ENCODE data around the gene CTSS.
"Not testable (repeated sequence)": the region's sequence is repeated elsewhere in the genome, so short reads cannot be mapped to it uniquely, and the experiment has no call there.

Gene CTSS

DNA sequence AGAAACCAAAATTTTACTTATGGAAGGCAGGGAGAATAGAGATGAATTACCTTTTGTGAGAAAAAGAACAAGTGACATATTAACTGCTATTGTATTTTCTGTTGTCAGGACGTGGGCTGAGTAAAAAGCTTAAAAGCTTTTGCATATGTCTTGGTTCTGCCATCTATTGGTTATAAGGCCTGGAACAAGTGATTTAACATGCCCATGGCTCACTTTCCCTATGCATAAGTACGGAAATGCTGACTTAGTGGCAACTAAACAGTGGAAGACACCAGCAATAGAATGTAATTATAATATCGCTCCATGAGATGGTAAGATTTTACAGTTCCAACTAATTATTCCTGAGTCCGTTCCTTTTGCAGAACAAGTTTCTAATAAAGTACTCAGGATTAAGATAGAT, 6.7 kb upstream of the CTSS start:
- no peak for DNase-seq

- not testable (repeated sequence) for DNase-seq
These were observed 2.1 kb upstream of the CTSS start for GRCh38 chr1:150767704-150768103.

DNA sequence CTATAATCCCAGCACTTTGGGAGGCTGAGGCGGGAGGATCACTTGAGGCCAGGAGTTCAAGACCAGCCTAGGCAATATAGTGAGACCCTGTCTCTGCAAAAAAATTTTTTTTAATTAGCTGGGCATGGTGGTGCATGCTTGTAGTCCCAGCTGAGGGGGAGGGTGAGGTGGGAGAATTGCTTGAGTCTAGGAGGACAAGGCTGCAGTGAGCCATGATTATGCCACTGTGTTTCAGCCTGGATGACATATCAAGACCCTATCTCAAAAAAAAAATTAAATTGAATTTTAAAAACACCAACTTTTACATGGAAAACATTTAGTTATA, 361 bp upstream of the CTSS start:
- not testable (repeated sequence) for DNase-seq

GRCh38 chr1:150764617-150765101, 919 bp downstream of the CTSS start:
- DNase-seq: no peak

DNA sequence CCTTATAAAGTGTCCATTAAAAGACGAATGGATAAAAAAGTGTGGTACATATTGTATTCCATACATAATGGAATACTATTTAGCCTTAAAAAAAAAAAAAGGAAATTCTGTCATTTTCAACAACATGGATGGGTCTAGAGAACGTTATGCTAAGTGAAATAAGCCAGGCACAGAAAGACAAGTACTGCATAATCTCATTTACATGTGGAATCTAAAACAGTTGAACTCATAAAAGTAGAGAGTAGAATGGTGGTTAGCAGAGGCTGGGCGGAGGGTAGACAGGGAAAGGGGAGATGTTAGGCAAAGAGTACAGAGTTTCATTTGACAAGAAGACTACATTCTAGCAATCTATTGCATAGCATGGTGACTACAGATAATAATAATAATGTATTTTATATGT, 2.6 kb downstream of the CTSS start:
- DNase-seq: no peak

GRCh38 chr1:150762552-150762951, 3.0 kb downstream of the CTSS start:
- DNase-seq: no peak

DNA sequence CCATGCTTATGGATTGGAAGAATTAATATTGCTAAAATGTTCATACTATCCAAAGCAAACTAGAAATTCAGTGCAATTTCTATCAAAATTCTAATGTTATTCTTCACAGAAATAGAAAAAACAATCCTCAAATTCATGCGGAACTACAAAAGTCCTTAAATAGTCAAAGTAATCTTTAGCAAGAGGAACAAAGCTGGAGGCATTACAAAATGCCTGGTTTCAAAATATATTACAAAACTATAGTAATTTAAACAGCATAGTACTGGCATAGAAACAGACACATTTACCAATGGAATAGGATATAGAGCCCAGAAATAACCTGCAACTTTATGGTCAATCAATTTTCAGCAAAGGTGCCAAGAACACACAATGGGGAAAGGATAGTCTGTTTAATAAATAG, 3.8 kb downstream of the CTSS start:
- no peak for DNase-seq

- no peak for DNase-seq
These were observed 5.6 kb downstream of the CTSS start for GRCh38 chr1:150760013-150760412.

DNA sequence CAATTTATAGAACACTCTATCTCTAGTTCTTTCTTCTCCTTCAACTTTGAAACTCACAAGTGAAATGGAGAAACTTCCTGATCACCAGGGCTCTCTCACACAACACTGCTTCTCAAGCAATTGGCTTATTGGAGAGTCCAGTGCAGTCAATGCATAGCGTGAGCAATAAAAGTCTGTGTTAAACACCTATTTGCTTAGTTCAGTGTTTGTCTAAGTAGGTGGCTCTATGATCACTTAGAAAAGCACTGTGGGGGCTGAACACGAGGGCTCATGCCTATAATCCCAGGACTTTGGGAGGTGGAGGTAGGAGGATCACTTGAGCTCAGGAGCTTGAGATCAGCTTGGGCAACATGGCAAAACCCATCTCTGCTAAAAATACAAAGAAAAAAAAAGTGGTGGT, 12.2 kb downstream of the CTSS start:
- no peak for DNase-seq

DNA sequence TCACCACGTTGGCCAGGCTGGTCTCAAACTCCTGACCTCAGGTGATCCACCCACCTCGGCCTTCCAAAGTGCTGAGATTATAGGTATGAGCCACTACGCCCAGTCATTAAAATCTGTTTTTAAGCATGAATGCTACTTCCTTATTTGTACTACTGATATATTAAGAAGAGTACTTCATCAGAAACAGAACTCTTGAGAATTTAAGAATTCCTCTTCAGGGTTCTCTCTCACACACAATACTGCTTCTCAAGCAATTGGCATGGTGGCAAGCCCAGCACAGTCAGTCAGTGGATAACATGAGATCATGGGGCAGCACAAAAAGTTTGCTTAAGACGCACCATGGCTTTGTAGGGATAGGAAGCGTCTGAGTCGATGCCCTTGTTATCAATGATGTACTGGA, 14.1 kb downstream of the CTSS start:
- DNase-seq: no peak

DNA sequence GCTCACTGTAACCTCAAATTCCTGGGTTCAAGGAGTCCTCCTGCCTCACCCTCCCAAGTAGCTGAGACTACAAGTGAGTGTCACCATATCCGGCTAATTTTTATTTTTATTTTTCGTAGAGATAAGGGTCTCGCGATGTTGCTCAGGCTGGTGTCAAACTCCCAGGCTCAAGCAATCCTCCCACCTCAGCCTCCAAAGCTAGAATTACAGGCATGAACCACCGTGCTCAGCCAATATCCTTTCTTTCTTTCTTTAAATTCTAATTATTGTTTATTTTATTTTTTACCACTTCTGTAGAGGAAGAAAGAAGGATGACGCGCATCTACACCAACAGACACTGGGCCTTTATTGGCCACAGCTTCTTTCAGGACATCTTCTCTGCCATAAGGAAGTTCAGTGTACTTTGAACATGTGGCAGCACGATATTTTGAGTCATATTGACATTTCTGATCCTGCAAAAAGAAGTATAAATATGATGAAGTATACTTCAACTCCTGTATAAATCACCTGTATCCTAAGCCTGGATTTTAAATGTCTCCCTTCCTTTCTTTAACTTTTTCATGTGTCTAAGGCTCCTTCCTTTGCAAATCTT, 15.8 kb downstream of the CTSS start:
- DNase-seq: no peak

DNA sequence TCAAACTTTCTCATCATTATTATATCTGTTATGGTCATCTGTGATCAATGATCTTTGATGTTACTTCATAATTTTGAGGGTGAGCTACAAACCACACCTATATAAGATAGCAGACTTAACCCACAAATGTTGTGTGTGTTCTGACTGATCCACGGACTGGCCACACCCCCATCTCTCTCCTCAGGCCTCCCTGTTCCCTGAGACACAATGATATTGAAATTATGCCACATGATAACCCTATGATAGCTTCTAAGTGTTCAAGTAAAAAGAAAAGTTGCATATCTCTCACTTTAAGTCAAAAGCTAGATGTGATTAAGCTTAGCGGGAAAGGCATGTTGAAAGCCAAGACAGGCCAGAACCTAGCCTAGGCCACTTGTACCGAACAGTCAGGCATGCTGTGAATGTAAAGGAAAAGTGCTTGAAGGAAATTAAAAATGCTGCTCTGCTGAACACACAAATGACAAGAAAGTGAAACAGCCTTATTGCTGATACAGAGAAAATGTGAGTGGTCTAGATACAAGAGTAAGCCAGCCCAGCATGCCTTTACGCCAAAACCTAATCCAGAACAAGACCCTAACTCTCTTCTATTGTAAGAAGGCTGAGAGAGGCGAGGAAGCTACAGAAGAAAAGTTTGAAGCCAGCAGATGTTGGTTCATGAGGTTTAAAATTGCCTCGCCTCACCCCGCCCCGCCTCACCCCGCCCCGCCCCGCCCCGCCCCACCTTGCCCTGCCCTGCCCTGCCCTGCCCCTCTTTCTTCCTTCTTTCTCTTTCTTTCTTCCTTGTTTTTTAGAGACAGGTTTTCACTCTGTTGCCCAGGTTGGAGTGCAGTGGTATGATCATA, 16.5 kb downstream of the CTSS start:
- DNase-seq: no peak

DNA sequence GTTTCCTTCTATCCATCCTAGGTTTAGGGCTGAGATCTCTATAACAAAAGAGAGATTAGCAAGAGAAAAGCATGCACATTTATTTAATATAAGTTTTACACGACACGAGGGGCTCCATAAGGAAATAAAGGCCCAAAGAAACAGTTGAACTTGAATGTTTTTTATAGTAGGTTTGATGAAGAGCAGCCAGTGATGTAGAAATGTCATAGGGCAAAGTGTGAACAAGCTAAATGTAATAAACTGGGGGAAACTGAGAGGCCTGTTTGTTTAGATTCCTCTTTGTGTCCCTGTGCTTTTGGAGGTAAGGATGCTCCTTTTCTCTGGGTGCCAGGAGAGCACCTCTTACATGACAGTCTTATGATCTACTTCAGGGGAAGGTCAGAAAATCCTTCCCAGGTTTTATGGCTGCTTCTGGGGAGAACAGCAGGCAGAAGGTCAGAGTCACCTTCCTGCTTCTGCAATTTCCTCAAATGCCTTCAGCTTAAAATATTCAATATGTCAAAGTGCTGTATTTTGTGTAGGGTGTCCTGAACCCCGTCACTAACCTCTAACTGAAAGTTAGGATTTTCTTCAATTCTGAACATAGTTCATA, 35.4 kb downstream of the CTSS start:
- DNase-seq: no peak

DNA sequence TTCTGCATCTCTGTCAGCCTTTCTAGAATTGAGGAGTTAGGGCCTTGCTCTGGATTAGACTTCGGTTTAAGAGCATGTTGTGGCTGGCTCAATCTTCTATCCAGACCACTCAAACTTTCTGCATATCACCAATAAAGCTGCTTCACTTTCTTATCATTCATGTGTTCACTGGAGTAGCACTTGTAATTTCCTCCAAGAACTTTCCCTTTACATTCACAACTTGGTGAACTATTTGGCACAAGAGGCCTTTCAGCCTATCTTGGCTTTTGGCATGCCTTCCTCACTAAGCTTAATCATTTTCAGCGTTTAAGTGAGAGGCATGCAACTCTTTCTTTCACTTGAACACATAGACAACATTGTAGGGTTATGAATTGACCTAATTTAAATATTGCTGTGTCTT, 41.2 kb downstream of the CTSS start:
- DNase-seq: no peak

DNA sequence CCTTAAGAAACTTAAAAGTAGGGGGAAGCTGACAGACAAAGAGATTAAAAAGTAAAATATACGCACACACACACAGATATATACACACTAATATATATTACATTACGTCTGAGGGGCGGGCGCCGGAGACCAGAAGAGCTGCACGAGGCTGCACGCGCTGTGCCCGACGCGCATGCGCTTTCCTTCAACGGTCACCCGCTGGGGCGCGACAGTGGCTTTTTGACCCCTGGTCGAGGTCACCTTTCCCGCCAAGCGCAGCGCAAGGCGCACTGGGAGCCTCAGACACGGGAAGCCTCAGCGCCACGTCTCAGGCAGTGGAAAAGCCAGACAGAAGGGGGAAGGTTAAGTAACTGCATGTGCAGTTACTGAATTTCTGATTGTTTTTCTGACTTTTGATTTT, 44.9 kb downstream of the CTSS start, which contains the start of gene HORMAD1:
Gene HORMAD1, minus strand, starts transcription at position 193 of the 400 bp plus-strand sequence. CDS start 1,390 bp downstream, outside the sequence.
- no peak for DNase-seq

DNA sequence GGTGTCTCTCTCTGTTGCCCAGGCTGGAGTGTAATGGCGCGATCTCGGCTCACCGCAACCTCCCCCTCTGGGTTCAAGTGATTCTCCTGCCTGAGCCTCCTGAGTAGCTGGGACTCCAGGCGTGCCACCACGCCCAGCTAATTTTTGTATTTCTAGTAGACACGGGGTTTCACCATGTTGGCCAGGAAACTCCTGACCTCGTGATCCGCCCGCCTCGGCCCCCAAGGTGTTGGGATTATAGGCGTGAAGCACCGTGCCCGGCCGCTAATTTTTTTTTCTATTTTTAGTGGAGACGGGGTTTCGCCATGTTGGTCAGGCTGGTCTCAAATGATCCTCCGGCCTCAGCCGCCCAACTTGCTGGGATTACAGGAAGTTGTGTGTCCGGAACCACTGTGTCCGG, 45.5 kb downstream of the CTSS start:
- no peak for DNase-seq

DNA sequence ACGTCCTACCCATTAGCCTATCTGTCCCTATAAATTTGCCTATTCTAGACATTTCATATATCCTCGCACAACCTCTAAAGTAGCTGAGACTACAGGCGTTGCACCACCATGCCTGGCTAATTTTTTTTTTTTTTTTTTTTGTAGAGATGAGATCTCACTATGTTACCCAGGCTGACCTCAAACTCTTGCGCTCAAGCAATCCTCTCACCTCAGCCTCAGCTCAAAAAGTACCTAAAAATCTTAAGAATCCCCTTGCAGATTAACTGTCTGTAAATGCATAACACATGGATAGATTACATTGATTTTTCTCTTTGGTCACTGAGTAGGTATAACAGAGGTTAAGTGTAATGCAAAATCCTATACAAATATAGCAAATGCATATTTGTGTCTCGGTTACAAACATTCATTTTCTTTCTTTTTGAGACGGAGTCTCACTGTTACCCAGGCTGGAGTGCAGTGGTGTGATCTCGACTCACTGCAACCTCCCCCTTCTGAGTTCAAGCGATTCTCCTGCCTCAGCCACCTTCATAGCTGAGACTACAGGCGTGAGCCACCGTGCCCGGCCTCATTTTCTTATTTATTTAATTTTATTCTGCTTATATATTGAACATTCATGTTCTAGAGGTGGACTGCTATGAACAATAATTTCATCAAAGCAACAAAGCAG, 47.2 kb downstream of the CTSS start:
- DNase-seq: no peak

GRCh38 chr1:150709031-150709430, 56.5 kb downstream of the CTSS start:
- not testable (repeated sequence) for DNase-seq

- no peak for DNase-seq
These were observed 57.0 kb downstream of the CTSS start for GRCh38 chr1:150708595-150708994.

- no peak for DNase-seq
These were observed 59.5 kb downstream of the CTSS start for GRCh38 chr1:150706091-150706490.

- DNase-seq: no peak
These were observed 62.2 kb downstream of the CTSS start for GRCh38 chr1:150703427-150703826.

DNA sequence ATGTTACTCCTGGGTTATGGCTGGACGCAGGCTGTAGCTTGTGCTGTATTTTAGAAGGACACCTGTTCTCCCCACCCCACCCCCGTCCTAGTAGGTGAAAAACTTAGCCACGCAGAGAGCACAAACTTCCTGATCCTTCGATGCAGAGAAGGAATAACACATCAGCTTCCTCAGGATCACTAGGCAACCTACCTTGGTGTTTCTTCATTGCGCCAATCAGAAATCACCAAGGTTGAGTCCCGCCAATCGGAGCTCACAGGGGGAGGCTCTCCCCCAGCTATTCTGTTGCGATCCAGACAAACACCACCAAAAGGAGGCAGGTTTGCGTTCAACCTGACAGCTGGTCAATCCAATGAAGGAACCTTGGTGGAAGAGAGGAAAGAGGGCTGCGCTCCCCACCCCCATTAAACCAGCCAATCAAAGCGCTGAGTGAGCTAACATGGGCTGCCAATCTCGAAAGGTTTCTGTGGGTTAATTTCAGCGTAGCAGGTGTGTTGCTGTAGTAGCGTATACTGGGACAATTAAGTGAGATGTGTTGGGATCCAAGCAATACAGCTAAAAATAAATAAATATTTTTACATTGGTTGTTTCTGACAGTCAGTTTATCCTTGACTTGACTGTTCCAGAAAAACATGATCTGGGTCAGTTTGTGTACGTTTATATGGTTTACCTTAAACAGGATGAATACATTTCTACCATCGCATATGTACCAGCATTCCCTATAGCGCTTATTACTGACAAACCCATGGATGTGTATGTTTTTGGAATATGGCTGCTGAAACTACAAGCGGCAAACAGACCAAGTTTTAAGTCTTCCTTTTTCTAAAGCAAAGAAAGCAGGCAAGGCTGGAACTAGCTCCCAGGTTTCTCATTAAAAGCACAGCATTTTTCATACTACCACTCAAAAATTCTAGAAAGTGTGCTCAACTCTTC, 68.3 kb downstream of the CTSS start, which contains the start of gene GOLPH3L:
Gene GOLPH3L, minus strand, starts transcription at position 160 of the 933 bp plus-strand sequence. CDS start 2,316 bp downstream, outside the sequence.
- DNase-seq: peak; percentile 98
